Activated CD8-positive, alpha-beta memory T cell treated with anti-CD3 and anti-CD28 coated beads, Interleukin-2, amount 50 U/mL, for 24 hours (primary cell): ENCODE results near the gene HNRNPF.
A peak's percentile ranks its signal among the peaks of the same experiment; 100 is the strongest.

Experiments used
- DNase-seq: peaks from one replicate; pipeline ENCODE4 v3.0.0-alpha.2; 2020; ENCODE audit errors: extremely low read depth

The HNRNPF gene

DNA sequence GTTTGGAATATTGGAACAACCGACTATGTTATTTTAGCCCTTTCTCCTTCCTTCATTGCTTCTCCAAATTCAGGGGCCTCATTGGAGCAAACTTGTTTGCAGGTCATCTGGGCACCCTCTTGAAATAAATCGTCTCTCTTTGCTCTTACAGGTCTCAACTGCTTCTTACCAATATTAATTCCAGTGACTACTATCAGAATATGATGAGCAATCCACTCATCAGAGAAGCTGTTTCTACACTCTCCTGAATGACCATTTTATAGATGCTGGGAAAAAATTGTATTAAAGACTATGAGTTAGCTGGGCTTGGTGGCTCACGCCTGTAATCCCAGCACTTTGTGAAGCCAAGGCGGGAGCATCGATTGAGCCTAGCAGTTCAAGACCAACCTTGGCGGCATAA, 12.5 kb upstream of the HNRNPF start:
- DNase-seq: no peak

GRCh38 chr10:43421201-43421507, 12.2 kb upstream of the HNRNPF start:
- DNase-seq: no peak

GRCh38 chr10:43420369-43421200, 11.6 kb upstream of the HNRNPF start:
- DNase-seq: peak; percentile 59

- DNase-seq: no peak
Observed at GRCh38 chr10:43419997-43420368, 11.0 kb upstream of the HNRNPF start.

DNA sequence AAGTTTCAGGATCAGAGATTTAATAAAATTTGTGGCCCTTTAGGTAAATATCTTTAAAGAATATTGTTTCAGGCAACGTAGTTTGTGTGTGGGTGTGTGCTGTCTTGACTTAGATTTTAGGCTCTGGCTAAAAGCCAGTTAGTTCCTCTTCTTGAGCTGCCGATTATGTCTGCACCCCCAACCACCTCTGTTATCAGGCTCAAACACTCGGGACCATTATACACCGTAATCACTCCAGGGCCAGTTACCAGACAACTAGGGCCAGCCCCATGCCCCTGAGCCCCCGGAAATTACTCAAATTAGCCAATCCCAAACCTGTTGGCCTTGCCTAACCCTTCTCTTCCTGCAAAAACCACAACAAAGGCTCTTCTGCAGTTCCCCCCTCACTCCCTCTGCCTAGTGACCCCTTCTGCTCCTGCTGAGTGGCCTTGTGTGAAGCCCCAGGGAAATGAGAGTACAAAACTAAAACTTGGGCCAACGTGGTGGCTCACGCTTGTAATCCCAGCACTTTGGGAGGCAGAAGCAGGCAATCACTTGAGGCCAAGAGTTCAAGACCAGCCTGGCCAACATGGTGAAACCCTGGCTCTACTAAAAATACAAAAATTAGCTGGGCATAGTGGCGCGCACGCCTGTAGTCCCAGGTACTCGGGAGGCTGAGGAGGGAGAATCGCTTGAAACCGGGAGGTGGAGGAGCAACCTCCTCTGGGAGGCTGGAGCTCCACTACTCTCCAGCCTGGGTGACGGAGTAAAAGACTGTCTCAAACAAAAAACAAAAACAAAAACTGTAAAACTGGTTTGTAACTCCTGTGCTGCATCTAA, 9.2 kb upstream of the HNRNPF start:
- no peak for DNase-seq

GRCh38 chr10:43415544-43415943, 6.6 kb upstream of the HNRNPF start:
- DNase-seq: no peak

DNA sequence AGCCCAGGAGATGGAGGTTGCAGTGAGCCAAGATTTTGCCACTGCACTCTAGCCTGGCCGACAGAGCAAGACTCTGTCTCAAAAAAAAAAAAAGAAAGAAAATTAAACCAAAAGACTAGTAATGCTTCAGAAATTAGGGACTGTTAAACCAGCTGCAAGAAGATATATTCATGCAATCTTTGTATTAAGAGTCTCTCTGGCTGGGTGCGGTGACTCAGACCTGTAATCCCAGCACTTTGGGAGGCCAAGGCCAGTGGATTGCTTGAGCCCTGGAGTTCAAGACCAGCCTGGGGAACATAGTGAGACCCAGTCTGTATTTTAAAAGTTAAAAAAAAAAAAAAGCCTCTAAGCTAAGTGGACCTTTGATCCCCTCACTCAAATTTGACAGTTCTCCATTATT, 2.5 kb upstream of the HNRNPF start:
- no peak for DNase-seq

- DNase-seq: no peak
Observed at GRCh38 chr10:43410345-43410744, 1.4 kb upstream of the HNRNPF start.

GRCh38 chr10:43409385-43410109, 561 bp upstream of the HNRNPF start:
- no peak for DNase-seq

- DNase-seq: no peak
Observed at GRCh38 chr10:43408331-43408709, 666 bp downstream of the HNRNPF start.

DNA sequence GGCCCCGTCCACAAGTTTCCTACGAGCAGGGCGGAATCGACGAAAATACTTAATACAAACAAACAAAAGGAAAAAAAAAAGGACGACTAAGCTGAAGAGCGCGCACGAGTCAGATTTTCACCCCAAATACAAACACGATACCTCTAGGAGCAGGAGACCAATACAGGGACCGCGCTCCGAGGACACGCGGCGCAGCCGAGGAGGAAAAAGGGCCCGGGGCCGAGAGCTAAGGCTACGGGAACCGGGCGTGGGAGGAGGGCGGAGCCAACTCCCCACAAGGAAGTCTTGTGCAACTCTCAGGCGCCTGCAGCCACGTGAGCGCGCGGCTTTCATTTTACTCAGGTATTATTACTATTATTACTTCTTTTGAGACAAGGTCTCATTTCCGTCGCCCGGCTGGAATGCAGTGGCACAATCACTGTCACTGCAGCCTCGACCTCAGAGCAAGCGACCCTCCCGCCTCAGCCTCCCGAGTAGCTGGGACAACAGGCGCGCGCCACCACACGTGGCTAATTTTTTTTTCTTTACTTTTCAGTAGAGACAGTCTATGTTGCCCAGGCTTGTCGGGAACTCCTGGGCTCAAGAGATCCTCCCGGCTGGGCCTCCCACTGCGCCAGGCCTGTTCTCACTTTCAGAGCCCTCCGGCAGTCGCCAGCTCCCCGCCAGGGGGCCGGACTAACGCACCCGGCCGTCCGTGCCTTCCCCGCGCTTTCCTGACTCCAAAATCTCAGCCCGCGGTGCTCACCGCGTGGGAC, 1.2 kb downstream of the HNRNPF start:
- DNase-seq: peak; percentile 76

DNA sequence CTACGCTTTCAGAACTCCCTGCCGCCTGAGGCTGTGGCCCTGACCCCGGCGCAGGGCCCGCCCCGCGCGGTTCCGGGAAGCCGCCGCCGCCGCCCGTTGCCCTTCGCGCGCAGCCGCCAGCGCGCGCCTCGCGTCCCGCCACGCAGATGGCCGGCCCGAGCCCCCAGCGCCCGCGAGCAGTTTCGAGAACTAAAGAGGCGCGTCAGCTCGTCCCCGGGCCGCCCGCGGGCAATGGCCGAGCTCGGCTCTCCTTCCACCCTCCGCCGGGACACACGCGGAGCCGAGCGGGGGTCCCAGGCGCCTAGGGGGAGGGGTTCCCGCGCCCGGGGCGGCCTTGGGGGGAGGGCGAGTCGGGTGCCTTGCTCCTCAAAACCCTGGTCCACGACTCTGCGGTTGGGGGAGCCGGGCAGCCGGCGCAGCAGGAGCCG, 1.8 kb downstream of the HNRNPF start:
- DNase-seq: no peak

- no peak for DNase-seq
Observed at GRCh38 chr10:43404704-43405084, 4.3 kb downstream of the HNRNPF start.

DNA sequence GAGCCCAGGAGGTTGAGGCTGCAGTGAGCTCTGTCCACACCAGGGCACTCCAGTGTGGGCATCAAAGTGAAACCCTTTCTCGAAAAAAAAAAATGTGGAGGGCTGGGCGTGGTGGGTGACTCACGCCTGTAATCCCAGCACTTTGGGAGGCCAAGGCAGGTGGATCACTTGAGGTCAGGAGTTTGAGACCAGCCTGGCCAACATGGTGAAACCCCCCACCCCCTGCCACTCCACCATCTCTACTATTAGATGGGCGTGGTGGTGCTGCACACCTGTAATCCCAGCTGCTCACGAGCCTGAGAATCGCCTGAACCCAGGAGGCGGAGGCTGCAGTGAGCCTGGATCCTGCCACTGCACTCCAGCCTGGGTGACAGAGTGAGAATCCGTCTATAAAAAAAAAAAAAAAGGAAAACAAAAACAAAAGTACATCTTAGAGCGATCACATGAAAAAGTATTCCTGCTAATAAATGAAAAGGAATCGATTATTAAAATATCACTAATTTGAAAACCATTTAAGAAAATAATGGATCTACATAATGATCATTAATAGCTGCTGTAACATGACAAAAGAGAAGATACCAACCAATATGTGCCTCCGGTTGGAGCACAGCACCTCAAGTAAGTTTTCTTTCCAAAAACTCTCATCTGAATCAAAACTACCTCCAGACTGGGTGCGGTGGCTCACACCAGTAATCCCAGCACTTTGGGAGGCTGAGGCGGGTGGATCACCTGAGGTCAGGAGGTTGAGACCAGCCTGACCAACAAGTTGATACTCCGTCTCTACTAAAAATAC, 4.9 kb downstream of the HNRNPF start:
- no peak for DNase-seq

- DNase-seq: no peak
Observed at GRCh38 chr10:43402880-43403452, 6.0 kb downstream of the HNRNPF start.

GRCh38 chr10:43402176-43402575, 6.8 kb downstream of the HNRNPF start:
- DNase-seq: no peak

GRCh38 chr10:43401627-43402026, 7.4 kb downstream of the HNRNPF start:
- no peak for DNase-seq

DNA sequence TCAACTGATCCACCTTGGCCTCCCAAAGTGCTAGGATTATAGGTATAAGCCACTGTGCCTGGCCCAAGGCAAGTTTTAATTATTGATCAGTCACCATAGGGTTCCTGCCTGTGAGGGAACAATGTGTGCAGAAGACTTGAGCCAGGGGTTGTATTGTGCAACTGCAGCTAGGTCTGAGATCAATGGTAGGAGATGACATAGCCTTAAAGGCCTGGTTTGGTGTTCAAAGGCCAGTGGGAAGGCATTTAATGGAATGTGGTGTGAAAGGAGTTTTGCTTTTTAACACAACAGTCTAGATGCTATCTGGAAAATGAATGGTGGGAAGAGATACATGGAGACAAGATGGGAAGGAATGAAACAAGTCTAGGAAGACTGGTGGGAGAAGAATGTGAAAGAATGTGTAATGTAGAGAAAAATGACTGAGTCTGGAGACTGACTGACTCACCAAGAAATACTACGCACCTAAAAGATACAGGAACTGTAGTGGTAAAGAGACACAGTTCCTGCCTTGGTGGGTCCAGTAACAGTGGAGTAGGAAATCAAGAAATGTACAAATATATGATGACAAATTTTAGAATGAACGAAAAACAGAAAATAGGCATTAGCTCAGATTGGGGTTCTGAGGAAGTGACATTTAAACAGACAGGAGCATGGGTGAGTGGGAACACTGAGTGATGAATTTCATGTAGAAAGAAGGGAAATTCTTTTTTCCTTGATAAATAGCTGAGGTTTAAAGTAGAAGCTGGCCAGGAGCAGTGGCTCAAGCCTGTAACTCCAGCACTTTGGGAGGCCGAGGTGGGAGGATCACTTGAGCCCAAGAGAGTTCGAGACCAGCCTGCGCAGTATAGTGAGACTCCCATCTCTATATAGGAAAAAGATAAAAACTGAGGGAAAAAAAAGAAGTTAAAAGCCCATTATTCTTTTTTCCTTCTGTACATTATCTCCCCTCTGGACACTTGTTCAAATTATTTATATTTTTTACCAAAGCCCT, 9.4 kb downstream of the HNRNPF start:
- DNase-seq: no peak

DNA sequence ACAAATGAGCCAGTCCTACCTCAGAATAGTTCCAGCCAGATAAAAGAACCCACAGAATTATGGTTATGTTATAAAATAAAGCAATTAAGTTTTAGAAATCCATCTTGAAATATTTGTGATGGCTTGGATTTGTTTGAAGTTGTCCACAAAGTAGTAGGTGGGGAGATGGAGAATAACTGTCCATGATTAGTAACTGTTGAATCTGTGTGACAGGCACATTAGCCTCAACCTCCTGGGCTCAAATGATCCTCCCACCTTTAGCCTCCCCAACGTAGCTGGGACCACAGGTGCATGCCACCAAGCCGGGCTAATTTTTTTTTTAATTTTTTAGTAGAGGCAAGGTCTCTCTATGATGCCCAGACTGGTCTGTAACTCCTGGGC, 10.1 kb downstream of the HNRNPF start:
- no peak for DNase-seq
